Body of pancreas (tissue), 4 donors: Measurements from ENCODE around the gene C11orf54.

Experiments
- CTCF ChIP-seq, 7 experiments: fragments of 450-650 bp in 4 of 7; fragments of 200-600 bp in 3 of 7; sonication (generic) in 3 of 7; IDR thresholded peaks; one replicate each; pipeline ENCODE4 v1.5.1; 2016 to 2019; ENCODE audit warnings: antibody characterized with exemption in 7 of 7
- POLR2A ChIP-seq, 3 donors: fragments of 450-650 bp; IDR thresholded peaks; one replicate each; pipeline ENCODE4 v1.6.1; 2016; ENCODE audit warnings: antibody characterized with exemption in 3 of 3, mild to moderate bottlenecking in 2 of 3

- TF ChIP-seq CTCF (IDR thresholded peaks at IDR 0.05) (no peak), POLR2A (IDR thresholded peaks at IDR 0.05) (no peak)
Observed at GRCh38 chr11:93735627-93736026, 5.8 kb upstream of the C11orf54 start.
